B cell (primary cell): ENCODE data around the gene THRB. TPM values are rescaled to one million over a fixed set of nuclear protein-coding genes. Genes with fewer than 3 reads are reported as not detected.

Experiments used
- ATAC-seq: fragments of 200-7000 bp; cut with Tn5 transposase; one replicate; pipeline ENCODE4 v1.10.0; 2021; ENCODE audit warnings: low read depth, mild to moderate bottlenecking, moderate number of reproducible peaks, moderate library complexity
- CTCF ChIA-PET: fragments of 350-600 bp; sonication (Branson Sonifier 250); formaldehyde crosslinking; loops from one replicate; lab custom pipeline; 2021; ENCODE audit warnings: antibody characterized with exemption, inconsistent platforms; lab: Charles Lee
- POLR2A ChIA-PET: fragments of 350-600 bp; sonication (Branson Sonifier 250); formaldehyde crosslinking; loops from one replicate; lab custom pipeline; 2021; ENCODE audit warnings: antibody characterized with exemption; lab: Charles Lee
- DNase-seq: peaks from one replicate; pipeline ENCODE4 v3.0.0; 2013
- H2AFZ ChIP-seq: 2 replicates; pipeline ENCODE4 v1.6.1; 2012; ENCODE audit warnings: mild to moderate bottlenecking, low read depth, low read length; ENCODE audit not compliant: insufficient read depth, poor library complexity, severe bottlenecking
- H3K27ac ChIP-seq, 2 donors: 1 replicate in 1 of 2; 2 replicates in 1 of 2; pipeline ENCODE4 v1.5.1; 2012 to 2013; ENCODE audit warnings: low read length in 2 of 2, mild to moderate bottlenecking in 2 of 2, moderate library complexity in 1 of 2
- H3K27me3 ChIP-seq, 4 experiments: fragments of 200-600 bp in 1 of 4; sonication (generic) in 1 of 4; replicated peaks in 1 of 4; 1 replicate in 2 of 4; 2 replicates in 2 of 4; pipeline versions ENCODE4 v1.6.1 to v1.7.0; 2013 to 2016; ENCODE audit warnings: low read length in 3 of 4, mild to moderate bottlenecking in 2 of 4, mixed read lengths in 1 of 4, moderate library complexity in 1 of 4; ENCODE audit not compliant: insufficient read depth in 4 of 4, control insufficient read depth in 3 of 4; ENCODE audit errors: control extremely low read depth in 1 of 4
- H3K36me3 ChIP-seq, 2 experiments: replicated peaks in 1 of 2; 1 replicate in 1 of 2; 2 replicates in 1 of 2; pipeline versions ENCODE4 v1.6.1 to v1.7.1; 2013; ENCODE audit warnings: low read length in 1 of 2; ENCODE audit not compliant: insufficient read depth in 2 of 2, control insufficient read depth in 1 of 2; ENCODE audit errors: control extremely low read depth in 1 of 2, extremely low read depth in 1 of 2
- H3K4me1 ChIP-seq, 2 donors: fragments of 200-600 bp in 1 of 2; sonication (generic) in 1 of 2; 1 replicate in 1 of 2; 2 replicates in 1 of 2; pipeline versions ENCODE4 v1.5.1 to v1.6.1; 2013 to 2017; ENCODE audit warnings: low read length in 2 of 2; ENCODE audit not compliant: control insufficient read depth in 2 of 2, insufficient read depth in 2 of 2
- H3K4me2 ChIP-seq: replicated peaks from 2 replicates; pipeline ENCODE3; 2012; ENCODE audit warnings: mild to moderate bottlenecking, low read depth, low read length; ENCODE audit not compliant: poor library complexity, severe bottlenecking
- H3K4me3 ChIP-seq, 5 experiments: fragments of 200-600 bp in 1 of 5; sonication (generic) in 1 of 5; 1 replicate in 3 of 5; 2 replicates in 2 of 5; pipeline versions ENCODE4 v1.5.1 to v1.7.0; 2011 to 2016; ENCODE audit warnings: low read length in 4 of 5, mild to moderate bottlenecking in 4 of 5, low read depth in 2 of 5, control low read depth in 1 of 5, moderate library complexity in 1 of 5; ENCODE audit not compliant: insufficient read depth in 1 of 5; ENCODE audit errors: control extremely low read depth in 1 of 5, extremely low read depth in 1 of 5
- H3K79me2 ChIP-seq: fragments of 200-600 bp; sonication (generic); one replicate; pipeline ENCODE4 v1.6.0; 2016; ENCODE audit warnings: low read length; ENCODE audit not compliant: control insufficient read depth, insufficient read depth
- H3K9ac ChIP-seq: fragments of 200-600 bp; sonication (generic); 2 replicates; pipeline ENCODE4 v1.6.1; 2017; ENCODE audit warnings: mild to moderate bottlenecking, low read length, moderate library complexity
- H3K9me3 ChIP-seq, 3 donors: one replicate each; pipeline versions ENCODE4 v1.6.1 to v1.7.1; 2013; ENCODE audit warnings: low read length in 2 of 3; ENCODE audit not compliant: control insufficient read depth in 2 of 3, insufficient read depth in 1 of 3; ENCODE audit errors: control extremely low read depth in 1 of 3
- H4K20me1 ChIP-seq: 2 replicates; pipeline ENCODE4 v1.6.0; 2012; ENCODE audit warnings: mild to moderate bottlenecking, low read length; ENCODE audit not compliant: insufficient read depth, control insufficient read depth, poor library complexity, severe bottlenecking
- H3K27ac Mint-ChIP-seq: one replicate; pipeline ENCODE4 v1.8.0; 2021; ENCODE audit warnings: mixed read lengths
- H3K27me3 Mint-ChIP-seq: one replicate; pipeline ENCODE4 v1.8.0; 2021; ENCODE audit warnings: mixed read lengths
- H3K4me1 Mint-ChIP-seq: one replicate; pipeline ENCODE4 v1.8.0; 2021; ENCODE audit warnings: mixed read lengths
- H3K4me3 Mint-ChIP-seq: one replicate; pipeline ENCODE4 v1.8.0; 2021; ENCODE audit warnings: mixed read lengths
- H3K9me3 Mint-ChIP-seq: one replicate; pipeline ENCODE4 v1.8.0; 2022; ENCODE audit warnings: mixed read lengths; ENCODE audit not compliant: insufficient read depth
- EZH2 ChIP-seq: IDR thresholded peaks from 2 replicates; pipeline ENCODE4 v1.6.1; 2012; ENCODE audit warnings: borderline replicate concordance, low read depth, mild to moderate bottlenecking, moderate library complexity, low read length; ENCODE audit not compliant: insufficient read depth, poor library complexity, severe bottlenecking
- WGBS: methylation state at CpG from one replicate; pipeline ENCODE4 v1.1.5; 2013; ENCODE audit warnings: missing lambda C conversion rate; ENCODE audit not compliant: insufficient coverage; 5-methylcytosine and 5-hydroxymethylcytosine counted together
- intact Hi-C: fragments of 100-400 bp; cut with micrococcal nuclease; formaldehyde crosslinking; loops from one replicate; pipeline ENCODE4 v1.10.0; 2022
- polyA plus RNA-seq: library from polyadenylated mRNA; depleted of rRNA; stranded (reverse); fragments of >200 nt; gene quantifications from 2 replicates; pipeline ENCODE4 v1.2.3, GENCODE V29; 2012
- total RNA-seq, 2 donors: library from RNA; stranded (reverse); fragments of 120-200 nt in 1 of 2; gene quantifications; 1 replicate in 1 of 2; 2 replicates in 1 of 2; pipeline versions ENCODE4 v1.2.3 to v1.2.4, GENCODE V29; 2013 to 2022
- TF ChIP-seq, protein P1 (sequence below): fragments of 200-600 bp; IDR thresholded peaks from one replicate; pipeline ENCODE4 v1.8.0; 2022; ENCODE audit warnings: antibody characterized with exemption, mild to moderate bottlenecking

THRB gene
- total and polyA plus RNA-seq, 2 donors (not counting 1 experiment from before 2014, with no cell fraction given) = 0.86 to 1.8 TPM

DNA sequence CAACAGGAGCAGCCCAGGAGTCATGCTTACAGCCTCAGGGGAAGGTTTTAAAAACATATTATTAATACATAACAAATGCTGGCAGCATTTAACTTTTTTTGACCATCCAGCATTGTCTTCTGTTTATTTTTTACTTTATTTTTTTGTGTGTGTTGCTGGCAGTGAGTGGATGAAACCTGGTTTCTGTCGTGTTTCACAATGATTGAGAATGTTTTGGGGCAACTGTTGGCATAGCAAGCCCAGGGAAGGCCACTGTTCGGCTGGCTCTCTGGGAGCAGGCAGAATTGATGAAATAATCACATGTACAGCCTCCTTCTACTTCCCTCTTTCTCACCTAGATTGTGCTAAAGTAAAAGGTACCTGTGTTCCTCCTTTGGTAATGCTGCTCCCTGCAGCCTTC is 359.4 kb downstream of the THRB start:
- ChIA-PET CTCF (no interaction called here), POLR2A (no interaction called here)
- Histone ChIP-seq H2AFZ (no peak overlapping the region), H4K20me1 (no peaks in the 10 kb centered on the region), H3K4me1 (no peaks in the 10 kb centered on the region), H3K9ac (no peak overlapping the region), H3K27ac (no peak overlapping the region), H3K4me3 (no peak overlapping the region), H3K4me2 (no peak overlapping the region), H3K36me3 (no peaks in the 10 kb centered on the region), H3K79me2 (no peaks in the 10 kb centered on the region), H3K9me3 (no peaks in the 10 kb centered on the region), H3K27me3 (no peaks in the 10 kb centered on the region)
- WGBS = 100% methylated on average over 1 of the region's 2 CpGs
- no peak overlapping the region for H3K4me3 Mint-ChIP-seq
- DNase-seq (no peak), ATAC-seq (no peak)
- no peaks in the 10 kb centered on the region for H3K27me3 Mint-ChIP-seq
- no peak for TF ChIP-seq EZH2
- TF ChIP-seq, protein P1, sequence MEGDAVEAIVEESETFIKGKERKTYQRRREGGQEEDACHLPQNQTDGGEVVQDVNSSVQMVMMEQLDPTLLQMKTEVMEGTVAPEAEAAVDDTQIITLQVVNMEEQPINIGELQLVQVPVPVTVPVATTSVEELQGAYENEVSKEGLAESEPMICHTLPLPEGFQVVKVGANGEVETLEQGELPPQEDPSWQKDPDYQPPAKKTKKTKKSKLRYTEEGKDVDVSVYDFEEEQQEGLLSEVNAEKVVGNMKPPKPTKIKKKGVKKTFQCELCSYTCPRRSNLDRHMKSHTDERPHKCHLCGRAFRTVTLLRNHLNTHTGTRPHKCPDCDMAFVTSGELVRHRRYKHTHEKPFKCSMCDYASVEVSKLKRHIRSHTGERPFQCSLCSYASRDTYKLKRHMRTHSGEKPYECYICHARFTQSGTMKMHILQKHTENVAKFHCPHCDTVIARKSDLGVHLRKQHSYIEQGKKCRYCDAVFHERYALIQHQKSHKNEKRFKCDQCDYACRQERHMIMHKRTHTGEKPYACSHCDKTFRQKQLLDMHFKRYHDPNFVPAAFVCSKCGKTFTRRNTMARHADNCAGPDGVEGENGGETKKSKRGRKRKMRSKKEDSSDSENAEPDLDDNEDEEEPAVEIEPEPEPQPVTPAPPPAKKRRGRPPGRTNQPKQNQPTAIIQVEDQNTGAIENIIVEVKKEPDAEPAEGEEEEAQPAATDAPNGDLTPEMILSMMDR = no peak
- intact Hi-C loops = no loop called here
- peaks cover 5% of the 10 kb centered on the region for H3K4me1 Mint-ChIP-seq
- H3K9me3 Mint-ChIP-seq = no peaks in the 10 kb centered on the region
- no peak overlapping the region for H3K27ac Mint-ChIP-seq

DNA sequence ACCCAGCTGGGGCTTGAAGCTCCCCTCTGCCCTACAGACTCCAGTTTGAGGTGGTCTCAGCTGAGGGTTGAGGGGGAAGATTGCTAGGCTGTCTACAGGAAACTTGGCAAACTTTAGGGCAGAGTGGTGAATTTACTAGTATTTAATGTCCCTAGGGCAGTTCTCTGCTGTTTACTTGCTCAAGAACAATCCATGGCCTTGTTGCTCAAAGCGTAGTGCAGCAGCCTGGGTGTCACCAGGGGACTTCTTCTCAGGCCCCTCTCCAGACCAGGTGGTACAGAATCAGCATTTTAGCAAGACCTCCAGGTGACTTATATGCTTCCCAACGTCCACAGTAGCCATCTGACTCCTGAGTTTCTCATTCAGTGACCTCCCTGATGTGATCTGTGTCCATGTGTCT is 360.7 kb downstream of the THRB start:
- Histone ChIP-seq H3K9me3 (no peaks in the 10 kb centered on the region), H3K4me1 (no peaks in the 10 kb centered on the region), H3K4me2 (no peak overlapping the region), H4K20me1 (no peaks in the 10 kb centered on the region), H3K79me2 (no peaks in the 10 kb centered on the region), H3K9ac (no peak overlapping the region), H2AFZ (no peak overlapping the region), H3K27me3 (no peaks in the 10 kb centered on the region), H3K27ac (no peak overlapping the region), H3K36me3 (no peaks in the 10 kb centered on the region), H3K4me3 (no peak overlapping the region)
- ChIA-PET CTCF (no interaction called here), POLR2A (no interaction called here)
- no peak overlapping the region for H3K4me3 Mint-ChIP-seq
- intact Hi-C loops = no loop called here
- H3K9me3 Mint-ChIP-seq = no peaks in the 10 kb centered on the region
- TF ChIP-seq, protein P1 = no peak
- no peak for TF ChIP-seq EZH2
- WGBS = 83% methylated on average over 2 of the region's 2 CpGs
- peaks cover 5% of the 10 kb centered on the region for H3K4me1 Mint-ChIP-seq
- no peak overlapping the region for H3K27ac Mint-ChIP-seq
- ATAC-seq = no peak
- DNase-seq = no peak
- no peaks in the 10 kb centered on the region for H3K27me3 Mint-ChIP-seq
